HepG2 (cell line): ENCODE results near the gene CFAP100. TPM values are rescaled to one million over a fixed set of nuclear protein-coding genes. Genes with fewer than 3 reads are reported as not detected.

ENCODE experiments used
- ATAC-seq: fragments of 200-7000 bp; cut with Tn5 transposase; 3 replicates; pipeline ENCODE4 v1.9.1; 2020; ENCODE audit warnings: mild to moderate bottlenecking, moderate library complexity
- BruUV-seq: library from RNA; stranded (reverse); fragments of 400-500 nt; replicated peaks from 2 replicates; lab custom pipeline; 2021; lab: Mats Ljungman, UMichigan
- CTCF ChIA-PET: fragments of 300-600 bp; formaldehyde crosslinking; extraction: SDS; loops from one replicate; lab custom pipeline; 2021; ENCODE audit warnings: low total read pairs, inconsistent platforms, low intra/inter-chr PET ratio; lab: Yijun Ruan, JAX
- POLR2A ChIA-PET: fragments of 350-600 bp; sonication (Branson Sonifier 250); formaldehyde crosslinking; loops from one replicate; lab custom pipeline; 2020; ENCODE audit warnings: antibody characterized with exemption, inconsistent platforms; lab: Yijun Ruan, JAX
- DNase-seq: peaks from one replicate; pipeline ENCODE4 v3.0.0-alpha.2; 2015; ENCODE audit warnings: low spot score
- FAIRE-seq: peaks from 3 replicates; lab custom pipeline; 2011; peaks lifted over from hg19 to GRCh38; lab: Jason Lieb, UNC
- H2AFZ ChIP-seq: one replicate; pipeline ENCODE4 v1.6.1; 2011; ENCODE audit warnings: low read length, inconsistent platforms
- H3K27ac ChIP-seq: fragments of 300-600 bp; 3 replicates; pipeline ENCODE4 v1.8.0; 2011; ENCODE audit warnings: mixed run types, mild to moderate bottlenecking, mixed read lengths, low read length, inconsistent platforms; ENCODE audit not compliant: insufficient read depth; ENCODE audit errors: extremely low read length
- H3K27me3 ChIP-seq, 2 experiments: fragments of 200-600 bp in 1 of 2; 2 replicates in 1 of 2; 3 replicates in 1 of 2; pipeline versions ENCODE4 v1.6.0 to v1.8.0; 2011; ENCODE audit warnings: low read length in 2 of 2, mild to moderate bottlenecking in 2 of 2, moderate library complexity in 2 of 2, inconsistent platforms in 1 of 2; ENCODE audit not compliant: insufficient read depth in 2 of 2, control insufficient read depth in 1 of 2
- H3K36me3 ChIP-seq, 2 experiments: fragments of 200-600 bp in 1 of 2; replicated peaks in 1 of 2; 2 replicates in 1 of 2; 3 replicates in 1 of 2; pipeline versions ENCODE4 v1.5.1 to v1.8.0; 2011; ENCODE audit warnings: low read length in 2 of 2, inconsistent platforms in 1 of 2; ENCODE audit not compliant: insufficient read depth in 2 of 2, control insufficient read depth in 1 of 2
- H3K4me1 ChIP-seq: 2 replicates; pipeline ENCODE4 v1.5.1; 2012; ENCODE audit warnings: low read length, inconsistent platforms; ENCODE audit not compliant: insufficient read depth
- H3K4me2 ChIP-seq: 2 replicates; pipeline ENCODE4 v1.6.0; 2011; ENCODE audit warnings: low read depth, low read length, inconsistent platforms
- H3K4me3 ChIP-seq, 3 experiments: fragments of 200-600 bp in 1 of 3; sonication (generic), shearing (Covaris generic) in 1 of 3; replicated peaks in 1 of 3; 2 replicates each; pipeline ENCODE4 v1.5.1; 2011 to 2016; ENCODE audit warnings: low read length in 3 of 3, inconsistent platforms in 2 of 3, low read depth in 2 of 3, mild to moderate bottlenecking in 2 of 3, control low read depth in 1 of 3, mixed read lengths in 1 of 3; ENCODE audit not compliant: insufficient read depth in 1 of 3
- H3K79me2 ChIP-seq: one replicate; pipeline ENCODE4 v1.6.1; 2011; ENCODE audit warnings: low read length, inconsistent platforms; ENCODE audit not compliant: insufficient read depth
- H3K9ac ChIP-seq: 2 replicates; pipeline ENCODE4 v1.6.0; 2011; ENCODE audit warnings: mild to moderate bottlenecking, low read depth, low read length, inconsistent platforms; ENCODE audit not compliant: insufficient read depth
- H3K9me3 ChIP-seq: 2 replicates; pipeline ENCODE4 v1.5.1; 2012; ENCODE audit warnings: mild to moderate bottlenecking, low read length
- H4K20me1 ChIP-seq: 2 replicates; pipeline ENCODE4 v1.6.0; 2011; ENCODE audit warnings: inconsistent platforms, mild to moderate bottlenecking, low read length, moderate library complexity; ENCODE audit not compliant: insufficient read depth
- AGO2 ChIP-seq: fragments of 200-400 bp; formaldehyde crosslinking; optimal IDR thresholded peaks from 2 replicates; pipeline ENCODE3; 2017; ENCODE audit warnings: mild to moderate bottlenecking, low read depth, low read length, moderate library complexity
- ATF4 ChIP-seq, 2 experiments: fragments of 450-650 bp in 1 of 2; sonication (generic) in 1 of 2; formaldehyde crosslinking; IDR thresholded peaks; 2 replicates each; pipeline versions ENCODE4 v1.5.0 to v1.8.0; 2020 to 2022; ENCODE audit warnings: mild to moderate bottlenecking in 1 of 2, missing genetic modification reagents in 1 of 2
- ERF ChIP-seq: IDR thresholded peaks from 2 replicates; pipeline ENCODE4 v1.6.1; 2018; ENCODE audit warnings: missing biosample characterization, missing genetic modification reagents
- NCOR1 ChIP-seq: fragments of 200-600 bp; sonication (generic); IDR thresholded peaks from 2 replicates; pipeline ENCODE4 v1.7.0; 2017; ENCODE audit warnings: antibody characterized with exemption, low read length, borderline replicate concordance
- RBM22 ChIP-seq: fragments of 200-400 bp; formaldehyde crosslinking; optimal IDR thresholded peaks from 2 replicates; pipeline ENCODE3; 2017; ENCODE audit warnings: mild to moderate bottlenecking, low read length, moderate library complexity
- SOX6 ChIP-seq, 2 experiments: fragments of 450-650 bp in 1 of 2; sonication (generic) in 1 of 2; formaldehyde crosslinking in 1 of 2; IDR thresholded peaks; 2 replicates each; pipeline versions ENCODE4 v1.4.0 to v1.6.1; 2017 to 2020; ENCODE audit warnings: antibody characterized with exemption in 1 of 2, mild to moderate bottlenecking in 1 of 2, missing genetic modification reagents in 1 of 2
- TBL1XR1 ChIP-seq: fragments of 150-350 bp; IDR thresholded peaks from 2 replicates; pipeline ENCODE4 v1.6.1; 2014; ENCODE audit warnings: borderline replicate concordance, low read length; ENCODE audit not compliant: partially characterized antibody
- ZFP36 ChIP-seq: fragments of 150-350 bp; IDR thresholded peaks from 2 replicates; pipeline ENCODE4 v1.6.1; 2018; ENCODE audit warnings: borderline replicate concordance, low read length, low read depth; ENCODE audit not compliant: partially characterized antibody
- ZNF30 ChIP-seq: sonication (generic); formaldehyde crosslinking; IDR thresholded peaks from 2 replicates; pipeline ENCODE4 v1.5.0; 2020; ENCODE audit warnings: mild to moderate bottlenecking, missing genetic modification reagents
- ZNF557 ChIP-seq: sonication (generic); formaldehyde crosslinking; IDR thresholded peaks from 2 replicates; pipeline ENCODE4 v1.4.0; 2020; ENCODE audit warnings: missing genetic modification reagents
- ZNF775 ChIP-seq: sonication (generic); formaldehyde crosslinking; IDR thresholded peaks from 2 replicates; pipeline ENCODE4 v1.4.0; 2020; ENCODE audit warnings: missing genetic modification reagents, mild to moderate bottlenecking, moderate library complexity, borderline replicate concordance
- ZSCAN20 ChIP-seq: sonication (generic); formaldehyde crosslinking; IDR thresholded peaks from 2 replicates; pipeline ENCODE4 v1.4.0; 2020; ENCODE audit warnings: missing genetic modification reagents, mild to moderate bottlenecking, borderline replicate concordance
- WGBS: methylation state at CpG from one replicate; pipeline ENCODE4 v1.1.6; 2017; ENCODE audit warnings: low lambda C conversion rate; 5-methylcytosine and 5-hydroxymethylcytosine counted together
- in situ Hi-C: cut with HindIII; loops from 2 replicates; pipeline ENCODE4 v1.10.0; 2017; ENCODE audit warnings: low pct_unique_long_range_greater_than_20kb; ENCODE audit not compliant: extremely low pct_ligation_motif_present
- intact Hi-C: fragments of 100-400 bp; cut with micrococcal nuclease; formaldehyde crosslinking; loops from one replicate; pipeline ENCODE4 v1.10.0; 2022; ENCODE audit not compliant: unreplicated experiment
- polyA plus RNA-seq, 8 experiments: library from polyadenylated mRNA; depleted of rRNA in 3 of 8; stranded (reverse) in 7 of 8; unstranded in 1 of 8; fragments of >200 nt; fragmentation: Illumina TruSeq in 4 of 8; extraction: Trizol in 4 of 8; gene quantifications; 2 replicates each; pipeline versions ENCODE4 v1.2.1 to v1.2.3, GENCODE V29; 2011 to 2016; ENCODE audit warnings: low read depth in 4 of 8, missing spikeins in 1 of 8, mixed read lengths in 1 of 8; ENCODE audit not compliant: insufficient read depth in 1 of 8
- total RNA-seq, 5 experiments: library from RNA; depleted of rRNA; stranded (reverse); fragments of >200 nt; fragmentation: Illumina TruSeq; extraction: Trizol; gene quantifications; 2 replicates each; pipeline ENCODE4 v1.2.3, GENCODE V29; 2016; ENCODE audit warnings: low read depth in 1 of 5
- TF ChIP-seq, protein P1 (sequence below): sonication (generic); formaldehyde crosslinking; IDR thresholded peaks from 2 replicates; pipeline ENCODE4 v1.5.1; 2020; ENCODE audit warnings: mild to moderate bottlenecking, missing genetic modification reagents, moderate library complexity

Gene CFAP100
- total and polyA plus RNA-seq, 2 of the 13 experiments (the other 11 are each of a cell fraction or from before 2014, with no cell fraction given): 0.32 TPM; not detected in 1

DNA sequence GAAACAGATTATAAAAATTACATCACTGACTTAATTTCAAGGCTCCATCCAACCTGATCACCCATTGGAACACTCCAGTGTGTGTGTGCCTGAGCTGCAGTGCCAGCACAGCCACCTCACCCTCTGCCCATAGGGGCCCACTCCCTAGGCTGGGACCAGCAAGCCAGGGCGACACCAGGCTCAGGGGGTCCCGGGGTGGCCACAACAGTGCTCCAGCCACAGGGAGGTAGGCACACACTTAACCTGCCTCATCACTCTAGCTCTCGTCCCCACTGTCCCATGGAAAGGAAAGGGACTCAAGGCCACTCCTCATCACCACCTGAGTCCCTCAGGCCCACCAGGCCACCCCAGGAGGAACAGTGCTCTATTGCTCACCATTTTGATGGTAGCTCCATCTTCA lies 56.0 kb downstream of the CFAP100 start:
- Histone ChIP-seq H3K36me3 (peaks cover 17 to 75% of the 10 kb centered on the region in 2 experiments; a peak in 4 of 5 replicates), H3K27ac (no peak overlapping the region), H3K9ac (no peak overlapping the region), H4K20me1 (0 out of 2 replicates have a peak, but pooled peaks cover 6% of the 10 kb centered on the region), H3K4me3 (no peak overlapping the region), H3K79me2 (peaks cover 2% of the 10 kb centered on the region), H3K4me2 (no peak overlapping the region), H3K4me1 (peaks cover 13% of the 10 kb centered on the region), H3K27me3 (no peaks in the 10 kb centered on the region), H2AFZ (no peak overlapping the region), H3K9me3 (no peaks in the 10 kb centered on the region)
- in situ Hi-C loops: no loop called here
- DNase-seq: no peak
- no TSS peak for BruUV-seq
- ChIA-PET POLR2A (interaction anchor here (1.4 kb wide), 1 partner anchor 25 kb away, joined by 3 read pairs; the partner anchor contains the start of gene ZXDC), CTCF (no interaction called here)
- 100% methylated on average over 1 of the region's 3 CpGs for WGBS
- TF ChIP-seq AGO2 (peak; percentile 28), RBM22 (peak; percentile 42), ZFP36 (no peak)
- ATAC-seq: no peak
- no peak for FAIRE-seq
- intact Hi-C loops: no loop called here

GRCh38 chr3:126451511-126451910 lies 56.8 kb downstream of the CFAP100 start:
- FAIRE-seq: no peak
- H4K20me1 ChIP-seq: 0 out of 2 replicates have a peak, but pooled peaks cover 6% of the 10 kb centered on the region
- no peak overlapping the region for H2AFZ ChIP-seq
- DNase-seq: no peak
- H3K27ac ChIP-seq: no peak overlapping the region
- no peak overlapping the region for H3K4me3 ChIP-seq
- H3K4me2 ChIP-seq: no peak overlapping the region
- no peaks in the 10 kb centered on the region for H3K27me3 ChIP-seq
- 100% methylated on average over 6 of the region's 12 CpGs for WGBS
- CTCF ChIA-PET: no interaction called here
- in situ Hi-C loops: no loop called here
- H3K9ac ChIP-seq: no peak overlapping the region
- H3K36me3 ChIP-seq: peaks cover 23 to 80% of the 10 kb centered on the region in 2 experiments; a peak in 4 of 5 replicates
- peaks cover 5% of the 10 kb centered on the region; the same call in 1 of the 2 replicates for H3K4me1 ChIP-seq
- no TSS peak for BruUV-seq
- intact Hi-C loops: no loop called here
- no peak for ATAC-seq
- POLR2A ChIA-PET: interaction anchor here (1.4 kb wide), 1 partner anchor 24 kb away, joined by 3 read pairs; the partner anchor contains the start of gene ZXDC
- H3K9me3 ChIP-seq: no peaks in the 10 kb centered on the region
- H3K79me2 ChIP-seq: peaks cover 2% of the 10 kb centered on the region
- no peak for TF ChIP-seq NCOR1
- TF ChIP-seq ATF4 (CRISPR knock-in tag; IDR thresholded peaks at IDR 0.05): no peak
- no peak for TF ChIP-seq SOX6 (IDR thresholded peaks at IDR 0.05)
- no peak for TF ChIP-seq SOX6 (CRISPR knock-in tag; IDR thresholded peaks at IDR 0.05)
- TF ChIP-seq ZSCAN20 (CRISPR knock-in tag): no peak
- TF ChIP-seq, protein P1, sequence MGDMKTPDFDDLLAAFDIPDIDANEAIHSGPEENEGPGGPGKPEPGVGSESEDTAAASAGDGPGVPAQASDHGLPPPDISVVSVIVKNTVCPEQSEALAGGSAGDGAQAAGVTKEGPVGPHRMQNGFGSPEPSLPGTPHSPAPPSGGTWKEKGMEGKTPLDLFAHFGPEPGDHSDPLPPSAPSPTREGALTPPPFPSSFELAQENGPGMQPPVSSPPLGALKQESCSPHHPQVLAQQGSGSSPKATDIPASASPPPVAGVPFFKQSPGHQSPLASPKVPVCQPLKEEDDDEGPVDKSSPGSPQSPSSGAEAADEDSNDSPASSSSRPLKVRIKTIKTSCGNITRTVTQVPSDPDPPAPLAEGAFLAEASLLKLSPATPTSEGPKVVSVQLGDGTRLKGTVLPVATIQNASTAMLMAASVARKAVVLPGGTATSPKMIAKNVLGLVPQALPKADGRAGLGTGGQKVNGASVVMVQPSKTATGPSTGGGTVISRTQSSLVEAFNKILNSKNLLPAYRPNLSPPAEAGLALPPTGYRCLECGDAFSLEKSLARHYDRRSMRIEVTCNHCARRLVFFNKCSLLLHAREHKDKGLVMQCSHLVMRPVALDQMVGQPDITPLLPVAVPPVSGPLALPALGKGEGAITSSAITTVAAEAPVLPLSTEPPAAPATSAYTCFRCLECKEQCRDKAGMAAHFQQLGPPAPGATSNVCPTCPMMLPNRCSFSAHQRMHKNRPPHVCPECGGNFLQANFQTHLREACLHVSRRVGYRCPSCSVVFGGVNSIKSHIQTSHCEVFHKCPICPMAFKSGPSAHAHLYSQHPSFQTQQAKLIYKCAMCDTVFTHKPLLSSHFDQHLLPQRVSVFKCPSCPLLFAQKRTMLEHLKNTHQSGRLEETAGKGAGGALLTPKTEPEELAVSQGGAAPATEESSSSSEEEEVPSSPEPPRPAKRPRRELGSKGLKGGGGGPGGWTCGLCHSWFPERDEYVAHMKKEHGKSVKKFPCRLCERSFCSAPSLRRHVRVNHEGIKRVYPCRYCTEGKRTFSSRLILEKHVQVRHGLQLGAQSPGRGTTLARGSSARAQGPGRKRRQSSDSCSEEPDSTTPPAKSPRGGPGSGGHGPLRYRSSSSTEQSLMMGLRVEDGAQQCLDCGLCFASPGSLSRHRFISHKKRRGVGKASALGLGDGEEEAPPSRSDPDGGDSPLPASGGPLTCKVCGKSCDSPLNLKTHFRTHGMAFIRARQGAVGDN: no peak
- TF ChIP-seq TBL1XR1: no peak
- TF ChIP-seq ZNF775 (CRISPR knock-in tag): no peak
- no peak for TF ChIP-seq ZNF30 (CRISPR knock-in tag)
- TF ChIP-seq ERF (CRISPR knock-in tag): no peak
- no peak for TF ChIP-seq ZNF557
